ENCODE data around the gene SOCS1. TPM values are rescaled to one million over a fixed set of nuclear protein-coding genes. Genes with fewer than 3 reads are reported as not detected.
"Not testable (repeated sequence)": the region's sequence is repeated elsewhere in the genome, so short reads cannot be mapped to it uniquely, and the experiment has no call there.

Gene SOCS1
- total RNA-seq, 1 experiment from 2014 or later: 2.6 TPM

DNA sequence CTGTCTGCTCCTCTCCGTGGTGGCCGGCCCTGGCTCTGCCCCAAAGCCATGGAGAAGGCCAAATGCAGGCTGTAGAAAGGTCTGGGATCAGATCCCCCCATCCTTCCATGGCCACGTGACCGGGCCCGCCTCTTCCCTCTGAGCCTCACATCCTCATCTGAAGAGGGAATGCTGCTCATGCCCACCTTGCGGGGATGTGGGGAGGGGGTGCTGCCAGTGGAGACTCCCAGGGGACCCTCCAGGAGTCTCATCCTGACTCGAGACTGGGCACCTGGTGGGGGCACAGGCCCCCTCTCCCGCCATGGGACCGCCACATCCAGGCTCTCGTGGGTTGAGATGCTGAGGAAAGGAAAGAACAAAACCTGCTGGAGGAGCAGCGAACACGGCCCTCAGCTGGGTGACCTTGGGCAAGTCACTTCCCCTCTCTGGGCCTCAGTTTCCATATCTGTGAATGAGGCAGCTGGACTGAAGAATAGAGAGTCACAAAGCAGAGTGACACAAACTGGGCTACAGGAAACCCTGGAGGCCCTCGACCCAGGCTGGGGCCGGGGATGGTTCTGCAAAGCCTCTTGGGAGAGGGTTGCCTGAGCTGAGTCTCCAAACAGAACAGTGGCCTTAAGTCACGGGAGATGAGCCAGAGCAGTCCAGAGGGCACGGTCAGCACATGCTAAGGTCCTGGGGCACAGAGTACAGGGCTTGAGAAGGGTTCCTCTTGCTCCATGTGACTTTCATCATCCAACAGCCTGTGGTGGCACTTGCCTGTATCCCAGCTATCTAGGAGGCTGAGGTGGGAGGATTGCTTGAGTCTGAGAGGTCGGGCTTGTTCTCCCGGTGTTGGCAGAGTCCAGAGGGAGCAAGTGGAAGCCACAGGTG is 30.1 kb downstream of the SOCS1 start:
- Histone ChIP-seq H3K9me3 (ENCODE audit: low read depth, low read length, poor library complexity, severe bottlenecking) (no peaks in the 10 kb centered on the region), H3K4me3 (ENCODE audit: low read depth, low read length, poor library complexity, severe bottlenecking) (no peak overlapping the region), H3K27ac (ENCODE audit: low read depth, low read length, poor library complexity, severe bottlenecking) (no peak overlapping the region), H3K27me3 (replicated peaks; ENCODE audit: insufficient read depth, low read depth, low read length, poor library complexity) (no peaks in the 10 kb centered on the region), H3K36me3 (ENCODE audit: insufficient read depth, low read length, poor library complexity, severe bottlenecking) (no peaks in the 10 kb centered on the region), H3K4me1 (ENCODE audit: insufficient read depth, low read length, poor library complexity, severe bottlenecking) (no peaks in the 10 kb centered on the region)
- ChIA-PET POLR2A (ENCODE audit: low non-redundant PET) (no interaction called here), CTCF (no interaction called here)
- no peak for TF ChIP-seq EZH2 (IDR thresholded peaks at IDR 0.05; ENCODE audit: borderline replicate concordance, low read depth, low read length, poor library complexity, severe bottlenecking)
- no peak for TF ChIP-seq CTCF (conservative IDR thresholded peaks at IDR 0.05; ENCODE audit: low read depth, low read length)
- BruUV-seq (replicated peaks): no TSS peak
- intact Hi-C loops (cut with micrococcal nuclease; ENCODE audit: unreplicated experiment): no loop called here
- DNase-seq (ENCODE audit: low spot score): no peak

DNA sequence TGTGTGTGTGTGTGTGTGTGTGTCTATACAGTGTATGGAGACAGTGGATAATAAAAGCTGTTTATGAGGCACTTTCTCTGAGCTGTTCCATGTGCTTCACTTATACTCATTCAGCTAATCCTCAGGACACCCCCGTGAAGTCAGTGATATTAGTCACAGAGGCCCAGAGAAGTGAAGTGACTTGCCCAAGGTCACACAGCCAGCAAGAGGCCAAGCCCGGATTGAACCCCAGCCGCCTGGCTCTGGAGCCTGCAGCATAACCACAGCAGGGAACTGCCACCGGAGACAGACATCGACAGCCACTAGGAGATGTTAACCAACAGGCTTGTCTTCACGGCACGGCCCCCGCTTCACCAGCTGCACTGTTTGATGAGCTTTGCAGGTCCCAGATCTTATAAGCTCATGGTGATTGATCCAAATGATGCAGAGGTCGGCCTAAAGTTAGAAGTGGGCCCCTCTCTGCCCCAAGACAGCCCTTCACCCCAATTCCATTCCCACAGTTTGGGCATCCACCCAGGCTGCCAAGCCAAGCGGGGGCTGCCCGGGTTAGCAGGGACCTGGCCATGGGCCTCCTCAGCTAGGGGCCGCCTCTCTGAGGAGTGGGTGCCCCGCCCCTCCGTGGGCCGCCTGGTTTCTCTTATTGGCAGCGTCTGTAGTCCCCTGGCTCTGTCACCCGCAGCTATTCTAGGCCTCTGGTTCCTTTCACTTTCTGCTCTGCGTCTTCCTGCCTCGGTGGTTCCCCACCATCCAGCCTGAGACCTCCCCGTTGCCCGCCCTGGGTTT is 30.9 kb downstream of the SOCS1 start:
- intact Hi-C loops (cut with micrococcal nuclease; ENCODE audit: unreplicated experiment): no loop called here
- CTCF ChIA-PET: no interaction called here
- H3K36me3 ChIP-seq (ENCODE audit: insufficient read depth, low read length, poor library complexity, severe bottlenecking): no peaks in the 10 kb centered on the region
- no peak overlapping the region for H3K27ac ChIP-seq (ENCODE audit: low read depth, low read length, poor library complexity, severe bottlenecking)
- H3K27me3 ChIP-seq (replicated peaks; ENCODE audit: insufficient read depth, low read depth, low read length, poor library complexity): no peaks in the 10 kb centered on the region
- DNase-seq (ENCODE audit: low spot score): no peak
- TF ChIP-seq EZH2 (IDR thresholded peaks at IDR 0.05; ENCODE audit: borderline replicate concordance, low read depth, low read length, poor library complexity, severe bottlenecking) (no peak), CTCF (conservative IDR thresholded peaks at IDR 0.05; ENCODE audit: low read depth, low read length) (no peak)
- BruUV-seq (replicated peaks): no TSS peak
- H3K4me3 ChIP-seq (ENCODE audit: low read depth, low read length, poor library complexity, severe bottlenecking): no peak overlapping the region
- POLR2A ChIA-PET (ENCODE audit: low non-redundant PET): no interaction called here
- no peaks in the 10 kb centered on the region for H3K4me1 ChIP-seq (ENCODE audit: insufficient read depth, low read length, poor library complexity, severe bottlenecking)
- H3K9me3 ChIP-seq (ENCODE audit: low read depth, low read length, poor library complexity, severe bottlenecking): no peaks in the 10 kb centered on the region

DNA sequence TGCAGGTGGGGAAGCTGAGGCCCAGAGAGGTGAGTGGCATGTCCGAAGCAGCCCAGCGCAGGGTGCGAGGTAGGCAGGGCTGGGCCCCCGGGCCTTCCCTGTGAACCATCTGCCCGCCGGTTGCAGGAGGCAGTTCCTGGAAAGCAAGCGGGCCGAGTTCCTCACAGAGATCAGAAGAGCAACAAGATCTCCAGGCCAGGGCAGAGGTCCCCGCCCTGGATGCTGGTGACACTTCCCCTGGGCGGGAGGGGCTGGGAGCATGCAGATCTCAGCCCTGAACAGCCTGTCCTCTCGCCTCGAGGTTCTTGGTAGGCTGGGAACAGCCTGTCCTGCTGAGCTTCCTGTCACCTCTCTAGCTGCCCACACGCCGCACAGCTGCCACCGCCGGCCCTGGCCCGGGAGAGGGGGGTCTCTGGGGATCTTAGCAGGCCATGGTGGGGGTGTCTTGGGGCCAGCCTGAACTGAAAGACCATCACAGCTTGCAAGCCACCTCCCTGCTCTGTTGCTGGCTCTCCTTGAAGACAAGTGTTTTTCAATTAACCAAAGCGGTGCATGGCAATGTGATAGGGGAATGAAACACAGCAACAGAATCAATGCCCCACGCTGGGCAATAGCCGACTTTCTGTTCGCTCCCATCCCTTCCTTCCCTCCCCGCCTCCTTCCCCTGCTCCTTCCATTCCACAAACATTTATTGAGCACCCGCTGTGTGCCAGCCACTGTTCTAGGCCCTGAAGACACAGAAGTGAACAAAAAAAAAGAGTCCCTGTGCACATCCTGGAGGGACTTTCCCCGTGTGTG is 31.7 kb downstream of the SOCS1 start:
- no peak for DNase-seq (ENCODE audit: low spot score)
- H3K4me3 ChIP-seq (ENCODE audit: low read depth, low read length, poor library complexity, severe bottlenecking): no peak overlapping the region
- no peaks in the 10 kb centered on the region for H3K4me1 ChIP-seq (ENCODE audit: insufficient read depth, low read length, poor library complexity, severe bottlenecking)
- no peaks in the 10 kb centered on the region for H3K27me3 ChIP-seq (replicated peaks; ENCODE audit: insufficient read depth, low read depth, low read length, poor library complexity)
- H3K36me3 ChIP-seq (ENCODE audit: insufficient read depth, low read length, poor library complexity, severe bottlenecking): no peaks in the 10 kb centered on the region
- no TSS peak for BruUV-seq (replicated peaks)
- intact Hi-C loops (cut with micrococcal nuclease; ENCODE audit: unreplicated experiment): no loop called here
- no peak overlapping the region for H3K27ac ChIP-seq (ENCODE audit: low read depth, low read length, poor library complexity, severe bottlenecking)
- TF ChIP-seq CTCF (conservative IDR thresholded peaks at IDR 0.05; ENCODE audit: low read depth, low read length) (no peak), EZH2 (IDR thresholded peaks at IDR 0.05; ENCODE audit: borderline replicate concordance, low read depth, low read length, poor library complexity, severe bottlenecking) (no peak)
- POLR2A ChIA-PET (ENCODE audit: low non-redundant PET): no interaction called here
- CTCF ChIA-PET: no interaction called here
- no peaks in the 10 kb centered on the region for H3K9me3 ChIP-seq (ENCODE audit: low read depth, low read length, poor library complexity, severe bottlenecking)

DNA sequence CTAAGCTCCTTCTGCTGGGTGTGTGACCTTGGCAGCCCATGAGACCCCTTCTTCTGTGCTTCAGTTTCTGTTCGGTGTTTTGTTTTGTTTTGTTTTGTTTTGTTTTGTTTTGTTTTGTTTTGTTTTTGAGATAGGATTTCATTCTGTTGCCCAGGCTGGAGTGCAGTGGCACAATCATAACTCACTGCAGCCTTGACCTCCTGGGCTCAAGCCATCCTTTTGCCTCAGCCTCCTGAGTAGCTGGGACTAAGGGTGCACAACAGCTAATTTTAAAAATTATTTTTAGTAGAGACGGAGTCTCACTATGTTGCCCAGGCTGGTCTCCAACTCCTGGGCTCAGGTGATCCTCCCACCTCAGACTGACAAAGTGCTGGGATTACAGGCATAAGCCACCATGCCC is 35.5 kb downstream of the SOCS1 start:
- BruUV-seq (replicated peaks); H3K27me3 ChIP-seq (replicated peaks; ENCODE audit: insufficient read depth, low read depth, low read length, poor library complexity); intact Hi-C loops (cut with micrococcal nuclease; ENCODE audit: unreplicated experiment); H3K4me1 ChIP-seq (ENCODE audit: insufficient read depth, low read length, poor library complexity, severe bottlenecking); CTCF ChIA-PET; H3K36me3 ChIP-seq (ENCODE audit: insufficient read depth, low read length, poor library complexity, severe bottlenecking); DNase-seq (ENCODE audit: low spot score); H3K27ac ChIP-seq (ENCODE audit: low read depth, low read length, poor library complexity, severe bottlenecking); H3K4me3 ChIP-seq (ENCODE audit: low read depth, low read length, poor library complexity, severe bottlenecking); POLR2A ChIA-PET (ENCODE audit: low non-redundant PET): not testable (repeated sequence)
- peaks cover 11% of the 10 kb centered on the region for H3K9me3 ChIP-seq (ENCODE audit: low read depth, low read length, poor library complexity, severe bottlenecking)

Measured in A673 (cell line).